Raji (cell line): Measurements from ENCODE around the gene NFX1.
"Not testable (repeated sequence)": the region's sequence is repeated elsewhere in the genome, so short reads cannot be mapped to it uniquely, and the experiment has no call there.

ENCODE experiments used
- POLR2A ChIP-seq: IDR thresholded peaks from 2 replicates; pipeline ENCODE4 v1.6.1; 2011; ENCODE audit warnings: low read depth, low read length, control low read depth; ENCODE audit not compliant: insufficient read depth

The NFX1 gene

GRCh38 chr9:33388110-33388994 lies 98.0 kb downstream of the NFX1 start:
- TF ChIP-seq POLR2A, result no peak

GRCh38 chr9:33393581-33393980 lies 103.3 kb downstream of the NFX1 start:
- TF ChIP-seq POLR2A, result no peak

GRCh38 chr9:33402371-33402770 lies 112.1 kb downstream of the NFX1 start, which contains the start of gene AQP7:
AQP7 (minus strand) TSS chr9:33402568; CDS start chr9:33401262, 1,306 bp downstream.
- TF ChIP-seq POLR2A, result not testable (repeated sequence)

- TF ChIP-seq POLR2A, result no peak
Observed at GRCh38 chr9:33403941-33404787, 113.8 kb downstream of the NFX1 start.

- TF ChIP-seq POLR2A, result no peak
Observed at GRCh38 chr9:33404788-33405362, 114.6 kb downstream of the NFX1 start.

GRCh38 chr9:33407061-33407460 lies 116.7 kb downstream of the NFX1 start:
- TF ChIP-seq POLR2A, result no peak

GRCh38 chr9:33408087-33408486 lies 117.8 kb downstream of the NFX1 start:
- TF ChIP-seq POLR2A, result no peak

- no peak for TF ChIP-seq POLR2A
Observed at GRCh38 chr9:33414268-33414667, 124.0 kb downstream of the NFX1 start.

- TF ChIP-seq POLR2A, result no peak
Observed at GRCh38 chr9:33414889-33415500, 124.7 kb downstream of the NFX1 start.

GRCh38 chr9:33415501-33416038 lies 125.3 kb downstream of the NFX1 start:
- no peak for TF ChIP-seq POLR2A

GRCh38 chr9:33416996-33417395 lies 126.7 kb downstream of the NFX1 start:
- no peak for TF ChIP-seq POLR2A

GRCh38 chr9:33418090-33418489 lies 127.8 kb downstream of the NFX1 start:
- TF ChIP-seq POLR2A, result no peak

GRCh38 chr9:33419708-33420303 lies 129.5 kb downstream of the NFX1 start:
- TF ChIP-seq POLR2A, result no peak
